H9 (cell line): Measurements from ENCODE around the gene FOXO1. TPM values are rescaled to one million over a fixed set of nuclear protein-coding genes. Genes with fewer than 3 reads are reported as not detected.
"Not testable (repeated sequence)": the region's sequence is repeated elsewhere in the genome, so short reads cannot be mapped to it uniquely, and the experiment has no call there.

Source experiments
- DNase-seq: peaks from one replicate; pipeline ENCODE4 v3.0.0-alpha.2; 2017
- H2AFZ ChIP-seq: one replicate; pipeline ENCODE4 v1.6.1; 2013; ENCODE audit warnings: mild to moderate bottlenecking, low read length, control low read depth, moderate library complexity
- H2AK5ac ChIP-seq: 2 replicates; pipeline ENCODE4 v1.6.1; 2013; ENCODE audit warnings: low read length, control low read depth, mixed read lengths; ENCODE audit not compliant: insufficient read length
- H2BK120ac ChIP-seq: one replicate; pipeline ENCODE4 v1.6.1; 2013; ENCODE audit warnings: low read depth, mild to moderate bottlenecking, low read length, control low read depth, inconsistent platforms; ENCODE audit not compliant: poor library complexity, severe bottlenecking
- H2BK12ac ChIP-seq: 2 replicates; pipeline ENCODE4 v1.6.1; 2013; ENCODE audit warnings: low read length, control low read depth, mixed read lengths, low read depth; ENCODE audit not compliant: insufficient read length
- H2BK15ac ChIP-seq: 2 replicates; pipeline ENCODE4 v1.6.1; 2013; ENCODE audit warnings: low read depth, low read length, control low read depth
- H2BK20ac ChIP-seq: one replicate; pipeline ENCODE4 v1.6.1; 2013; ENCODE audit warnings: low read depth, mild to moderate bottlenecking, low read length, control low read depth, inconsistent platforms; ENCODE audit not compliant: poor library complexity, severe bottlenecking
- H2BK5ac ChIP-seq: 2 replicates; pipeline ENCODE4 v1.6.1; 2013; ENCODE audit warnings: low read length, control low read depth, mixed read lengths; ENCODE audit not compliant: insufficient read length
- H3K14ac ChIP-seq: 2 replicates; pipeline ENCODE4 v1.6.1; 2013; ENCODE audit warnings: low read length, control low read depth; ENCODE audit not compliant: insufficient read depth
- H3K18ac ChIP-seq: 2 replicates; pipeline ENCODE4 v1.6.1; 2013; ENCODE audit warnings: low read depth, mild to moderate bottlenecking, mixed read lengths, low read length, control low read depth; ENCODE audit not compliant: insufficient read length
- H3K23ac ChIP-seq: 2 replicates; pipeline ENCODE4 v1.6.1; 2013; ENCODE audit warnings: low read length, control low read depth, mixed read lengths, low read depth; ENCODE audit not compliant: insufficient read length
- H3K23me2 ChIP-seq: 2 replicates; pipeline ENCODE4 v1.6.1; 2013; ENCODE audit warnings: low read depth, mild to moderate bottlenecking, mixed read lengths, low read length, control low read depth; ENCODE audit not compliant: insufficient read length, poor library complexity, severe bottlenecking
- H3K27ac ChIP-seq: 2 replicates; pipeline ENCODE4 v1.5.1; 2013; ENCODE audit warnings: low read length, control low read depth, mixed read lengths, low read depth; ENCODE audit not compliant: insufficient read length
- H3K27me3 ChIP-seq: 2 replicates; pipeline ENCODE4 v1.6.1; 2013; ENCODE audit warnings: low read length, control low read depth, inconsistent platforms; ENCODE audit not compliant: insufficient read depth
- H3K4ac ChIP-seq: 2 replicates; pipeline ENCODE4 v1.6.1; 2013; ENCODE audit warnings: low read depth, mild to moderate bottlenecking, control low read depth, inconsistent platforms, low read length, moderate library complexity
- H3K4me1 ChIP-seq: 2 replicates; pipeline ENCODE4 v1.6.1; 2013; ENCODE audit warnings: low read length, control low read depth, inconsistent platforms; ENCODE audit not compliant: insufficient read depth
- H3K4me2 ChIP-seq: 2 replicates; pipeline ENCODE4 v1.6.1; 2013; ENCODE audit warnings: low read length, control low read depth, mixed read lengths; ENCODE audit not compliant: insufficient read length, insufficient read depth
- H3K56ac ChIP-seq: 2 replicates; pipeline ENCODE4 v1.6.1; 2013; ENCODE audit warnings: low read depth, mild to moderate bottlenecking, mixed read lengths, low read length, control low read depth; ENCODE audit not compliant: insufficient read length
- H3K79me1 ChIP-seq: 2 replicates; pipeline ENCODE4 v1.6.1; 2013; ENCODE audit warnings: low read depth, mild to moderate bottlenecking, moderate library complexity, low read length, control low read depth, inconsistent platforms; ENCODE audit not compliant: insufficient read depth, poor library complexity, severe bottlenecking
- H3K79me2 ChIP-seq: 2 replicates; pipeline ENCODE4 v1.6.1; 2013; ENCODE audit warnings: low read length, control low read depth, inconsistent platforms; ENCODE audit not compliant: insufficient read depth
- H3K9ac ChIP-seq: 2 replicates; pipeline ENCODE4 v1.6.1; 2013; ENCODE audit warnings: low read length, control low read depth, mixed read lengths; ENCODE audit not compliant: insufficient read length; ENCODE audit errors: extremely low read depth
- H3K9me3 ChIP-seq: one replicate; pipeline ENCODE4 v1.6.1; 2013; ENCODE audit warnings: low read depth, low read length, inconsistent platforms; ENCODE audit not compliant: control insufficient read depth
- H3T11ph ChIP-seq: one replicate; pipeline ENCODE4 v1.6.1; 2013; ENCODE audit warnings: mild to moderate bottlenecking, low read length, control low read depth, inconsistent platforms
- H4K20me1 ChIP-seq: one replicate; pipeline ENCODE4 v1.6.1; 2013; ENCODE audit not compliant: control insufficient read depth, insufficient read length, insufficient read depth
- H4K5ac ChIP-seq: 2 replicates; pipeline ENCODE4 v1.6.1; 2013; ENCODE audit warnings: low read depth, mild to moderate bottlenecking, mixed read lengths, low read length, control low read depth; ENCODE audit not compliant: insufficient read length
- H4K8ac ChIP-seq: replicated peaks from 2 replicates; pipeline ENCODE4 v1.6.1; 2013; ENCODE audit warnings: low read length, control low read depth, mixed read lengths, low read depth; ENCODE audit not compliant: insufficient read length
- H4K91ac ChIP-seq: 2 replicates; pipeline ENCODE4 v1.6.1; 2013; ENCODE audit warnings: low read depth, mild to moderate bottlenecking, moderate library complexity, mixed read lengths, low read length, control low read depth; ENCODE audit not compliant: insufficient read length
- H3K27ac Mint-ChIP-seq, 3 experiments: 2 replicates in 2 of 3; 3 replicates in 1 of 3; pipeline ENCODE4 v1.8.0; 2020 to 2021; ENCODE audit warnings: mixed read lengths in 3 of 3, mild to moderate bottlenecking in 1 of 3, moderate library complexity in 1 of 3
- H3K27me3 Mint-ChIP-seq: 2 replicates; pipeline ENCODE4 v1.8.0; 2021; ENCODE audit warnings: low read depth, mild to moderate bottlenecking, moderate library complexity, mixed read lengths
- H3K36me3 Mint-ChIP-seq, 3 experiments: 2 replicates in 2 of 3; 3 replicates in 1 of 3; pipeline ENCODE4 v1.8.0; 2020 to 2021; ENCODE audit warnings: low read depth in 3 of 3, mixed read lengths in 3 of 3; ENCODE audit not compliant: insufficient read depth in 1 of 3
- H3K4me1 Mint-ChIP-seq, 2 experiments: 2 replicates each; pipeline ENCODE4 v1.8.0; 2020; ENCODE audit warnings: mixed read lengths in 2 of 2
- H3K4me3 Mint-ChIP-seq, 2 experiments: 2 replicates in 1 of 2; 3 replicates in 1 of 2; pipeline ENCODE4 v1.8.0; 2020 to 2021; ENCODE audit warnings: mild to moderate bottlenecking in 2 of 2, mixed read lengths in 2 of 2, moderate library complexity in 1 of 2
- H3K9me3 Mint-ChIP-seq, 2 experiments: 2 replicates in 1 of 2; 3 replicates in 1 of 2; pipeline ENCODE4 v1.8.0; 2020; ENCODE audit warnings: mild to moderate bottlenecking in 2 of 2, mixed read lengths in 2 of 2, moderate library complexity in 1 of 2
- WGBS: extraction: QIAGEN DNeasy Blood & Tissue Kit; methylation state at CpG from one replicate; pipeline ENCODE4 v1.1.7; 2013; ENCODE audit warnings: missing lambda C conversion rate, low lambda C conversion rate, mixed read lengths; ENCODE audit not compliant: insufficient read length; ENCODE audit errors: extremely low coverage; 5-methylcytosine and 5-hydroxymethylcytosine counted together
- total RNA-seq: library from RNA; stranded (reverse); gene quantifications from 2 replicates; pipeline ENCODE4 v1.2.1, GENCODE V29; 2021

FOXO1 gene
- total RNA-seq, 1 experiment from 2014 or later, result 44.6 TPM

DNA sequence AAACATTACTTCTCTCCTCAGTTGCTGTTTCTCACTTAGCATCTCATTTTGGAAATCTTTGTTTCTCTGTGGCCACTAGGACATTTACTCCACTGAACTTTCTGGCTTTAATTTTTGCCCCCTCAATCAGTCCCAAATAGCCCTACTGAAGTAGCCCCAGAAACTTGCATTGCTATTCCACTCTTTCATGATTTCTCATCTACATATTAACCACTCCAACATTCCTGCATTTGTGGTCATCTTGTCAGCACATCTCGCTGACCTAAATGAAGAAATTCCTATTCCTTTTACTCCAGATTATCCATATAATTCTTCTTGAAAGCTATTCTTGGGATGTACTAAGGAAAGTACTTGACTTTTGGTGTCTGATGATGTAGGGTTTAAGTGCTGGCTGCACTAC is 48.0 kb upstream of the FOXO1 start:
- not testable (repeated sequence) for H3K79me1 ChIP-seq, H3K4me2 ChIP-seq, H3K4me3 Mint-ChIP-seq, H3K23me2 ChIP-seq, H2AFZ ChIP-seq, H3K4me1 ChIP-seq, H3K18ac ChIP-seq, H2BK5ac ChIP-seq, H3T11ph ChIP-seq, H4K20me1 ChIP-seq, H3K9ac ChIP-seq, H3K27ac Mint-ChIP-seq, H3K23ac ChIP-seq, H4K8ac ChIP-seq, H3K27ac ChIP-seq, H3K79me2 ChIP-seq, H3K14ac ChIP-seq, DNase-seq, H3K4me1 Mint-ChIP-seq, H2BK120ac ChIP-seq, H3K9me3 ChIP-seq, H4K91ac ChIP-seq, H2BK20ac ChIP-seq, H2BK15ac ChIP-seq, H3K56ac ChIP-seq, H2BK12ac ChIP-seq, H3K4ac ChIP-seq, H3K27me3 ChIP-seq, H2AK5ac ChIP-seq, H4K5ac ChIP-seq, H3K27me3 Mint-ChIP-seq
- Mint-ChIP-seq H3K9me3 (peaks cover 15 to 38% of the 10 kb centered on the region in 2 experiments), H3K36me3 (peaks cover 18 to 41% (median 24%) of the 10 kb centered on the region in 3 experiments)
- no CpG with 5 or more reads among the region's 1 CpG for WGBS
